Sigmoid colon (tissue), 3 donors: ENCODE data around the gene CEP104.

ENCODE experiments used
- CTCF ChIP-seq, 4 experiments: fragments of 450-650 bp in 3 of 4; fragments of 200-600 bp in 1 of 4; IDR thresholded peaks; one replicate each; pipeline ENCODE4 v1.5.1; 2016 to 2019; ENCODE audit warnings: antibody characterized with exemption in 4 of 4, mild to moderate bottlenecking in 3 of 4, moderate library complexity in 2 of 4
- POLR2A ChIP-seq, 2 donors: fragments of 450-650 bp; IDR thresholded peaks; one replicate each; pipeline ENCODE4 v1.6.1; 2016; ENCODE audit warnings: antibody characterized with exemption in 2 of 2, mild to moderate bottlenecking in 2 of 2, moderate library complexity in 2 of 2

DNA sequence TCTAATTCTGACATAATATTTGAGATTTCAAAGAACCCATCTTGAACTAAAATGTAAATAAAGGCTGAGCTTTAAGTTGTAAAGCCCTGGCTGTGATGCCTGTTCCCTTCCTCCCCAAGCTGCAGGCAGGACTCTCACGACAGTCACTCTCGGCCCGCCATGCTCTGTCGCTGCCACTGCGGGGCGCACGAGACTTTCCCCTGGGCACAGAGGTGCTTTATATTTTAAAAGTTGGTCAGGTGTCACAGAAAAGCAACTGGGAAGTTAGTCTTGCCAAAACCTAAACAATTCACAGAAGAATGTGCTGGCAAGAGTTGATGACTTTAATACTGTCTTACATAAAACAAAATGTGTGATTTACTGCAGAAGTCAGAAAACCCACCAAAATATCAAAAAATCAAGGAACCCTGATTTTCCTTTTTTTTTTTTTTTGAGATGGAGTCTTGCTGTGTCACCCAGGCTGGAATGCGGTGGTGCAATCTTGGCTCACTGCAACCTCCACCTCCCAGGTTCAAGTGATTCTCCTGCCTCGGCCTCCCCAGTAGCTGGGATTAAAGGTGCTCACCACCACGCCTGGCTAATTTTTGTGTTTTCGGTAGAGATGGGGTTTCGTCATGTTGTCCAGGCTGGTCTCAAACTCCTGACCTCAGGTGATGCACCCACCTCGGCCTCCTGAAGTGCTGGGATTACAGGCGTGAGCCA is 71.4 kb downstream of the CEP104 start:
- no peak for TF ChIP-seq CTCF (IDR thresholded peaks at IDR 0.05)
- TF ChIP-seq POLR2A (IDR thresholded peaks at IDR 0.05) = no peak
